ENCODE results near the gene ERC2.

ERC2 gene

GRCh38 chr3:55774856-55775255 is 693.4 kb downstream of the ERC2 start:
- ATAC-seq: no peak

GRCh38 chr3:55771503-55771902 is 696.8 kb downstream of the ERC2 start:
- no peak for ATAC-seq

- ATAC-seq: no peak
Observed at GRCh38 chr3:55770077-55770476, 698.2 kb downstream of the ERC2 start.

GRCh38 chr3:55766753-55767152 is 701.5 kb downstream of the ERC2 start:
- ATAC-seq: no peak

- ATAC-seq: no peak
Observed at GRCh38 chr3:55765906-55766701, 702.2 kb downstream of the ERC2 start.

- no peak for ATAC-seq
Observed at GRCh38 chr3:55765398-55765797, 702.9 kb downstream of the ERC2 start.

- no peak for ATAC-seq
Observed at GRCh38 chr3:55756976-55757375, 711.3 kb downstream of the ERC2 start.

GRCh38 chr3:55755516-55756205 is 712.6 kb downstream of the ERC2 start:
- ATAC-seq: no peak

GRCh38 chr3:55752911-55753310 is 715.4 kb downstream of the ERC2 start:
- ATAC-seq: no peak

GRCh38 chr3:55751730-55752129 is 716.5 kb downstream of the ERC2 start:
- ATAC-seq: no peak

GRCh38 chr3:55750525-55750924 is 717.7 kb downstream of the ERC2 start:
- no peak for ATAC-seq

GRCh38 chr3:55749036-55749435 is 719.2 kb downstream of the ERC2 start:
- ATAC-seq: no peak

- no peak for ATAC-seq
Observed at GRCh38 chr3:55746808-55747413, 721.4 kb downstream of the ERC2 start.

- ATAC-seq: no peak
Observed at GRCh38 chr3:55742832-55743136, 725.5 kb downstream of the ERC2 start.

GRCh38 chr3:55742022-55742831 is 726.0 kb downstream of the ERC2 start:
- ATAC-seq: no peak

- ATAC-seq: no peak
Observed at GRCh38 chr3:55737186-55737585, 731.1 kb downstream of the ERC2 start.

GRCh38 chr3:55735976-55736375 is 732.3 kb downstream of the ERC2 start:
- ATAC-seq: no peak

- ATAC-seq: no peak
Observed at GRCh38 chr3:55731741-55732140, 736.5 kb downstream of the ERC2 start.

- no peak for ATAC-seq
Observed at GRCh38 chr3:55729546-55729945, 738.7 kb downstream of the ERC2 start.

- no peak for ATAC-seq
Observed at GRCh38 chr3:55728461-55729100, 739.7 kb downstream of the ERC2 start.

- no peak for ATAC-seq
Observed at GRCh38 chr3:55726501-55726775, 741.8 kb downstream of the ERC2 start.

- ATAC-seq: no peak
Observed at GRCh38 chr3:55725681-55726500, 742.4 kb downstream of the ERC2 start.
